Ascending aorta (tissue), 2 donors: ENCODE measurements around the gene ANKIB1. TPM values are rescaled to one million over a fixed set of nuclear protein-coding genes. Genes with fewer than 3 reads are reported as not detected.

Experiments used
- DNase-seq, 2 donors: peaks; one replicate each; pipeline ENCODE4 v3.0.0-alpha.2; 2019; ENCODE audit warnings: low spot score in 2 of 2
- H3K27ac ChIP-seq, 2 donors: fragments of 200-600 bp; sonication (generic); one replicate each; pipeline ENCODE4 v1.5.1; 2016 to 2017; ENCODE audit warnings: mild to moderate bottlenecking in 1 of 2
- H3K27me3 ChIP-seq: fragments of 200-600 bp; sonication (generic); one replicate; pipeline ENCODE4 v1.5.1; 2017
- H3K36me3 ChIP-seq, 2 donors: fragments of 200-600 bp; sonication (generic); one replicate each; pipeline ENCODE4 v1.5.1; 2016
- H3K4me1 ChIP-seq, 2 donors: fragments of 200-600 bp; sonication (generic); one replicate each; pipeline ENCODE4 v1.5.1; 2016 to 2017; ENCODE audit warnings: mild to moderate bottlenecking in 1 of 2
- H3K4me3 ChIP-seq, 2 donors: fragments of 200-600 bp; sonication (generic); one replicate each; pipeline ENCODE4 v1.5.1; 2016 to 2017; ENCODE audit warnings: mild to moderate bottlenecking in 1 of 2
- H3K9me3 ChIP-seq, 2 donors: fragments of 200-600 bp; sonication (generic); one replicate each; pipeline ENCODE4 v1.5.1; 2016
- CTCF ChIP-seq, 3 experiments: fragments of 200-600 bp in 2 of 3; fragments of 450-650 bp in 1 of 3; sonication (generic) in 2 of 3; IDR thresholded peaks; one replicate each; pipeline ENCODE4 v1.5.1; 2016 to 2019; ENCODE audit warnings: antibody characterized with exemption in 3 of 3, mild to moderate bottlenecking in 1 of 3, moderate library complexity in 1 of 3
- intact Hi-C: fragments of 100-400 bp; cut with DNase I; formaldehyde crosslinking; loops from one replicate; pipeline ENCODE4 v1.15.1; 2023
- total RNA-seq: library from RNA; depleted of rRNA; stranded (reverse); fragments of >200 nt; gene quantifications from one replicate; pipeline ENCODE4 v1.1.0, GENCODE V29; 2016

The ANKIB1 gene
- total RNA-seq, 1 donor from 2014 or later: 27.4 TPM

- Histone ChIP-seq H3K4me1 (no peaks in the 10 kb centered on the region), H3K27me3 (no peaks in the 10 kb centered on the region), H3K36me3 (no peaks in the 10 kb centered on the region), H3K27ac (no peak overlapping the region), H3K4me3 (peak overlapping the region; percentile 52 to 69), H3K9me3 (no peaks in the 10 kb centered on the region)
- TF ChIP-seq CTCF (IDR thresholded peaks at IDR 0.05): no peak
- intact Hi-C loops: loop anchor here (1.0 to 2.0 kb wide), 2 partner anchors 24 to 631 kb away; partner anchors contain the start of gene GATAD1
- no peak for DNase-seq
Measured at GRCh38 chr7:92423710-92424131, 177.9 kb downstream of the ANKIB1 start.

- intact Hi-C loops: loop anchor here (2.0 kb wide), 1 partner anchor 629 kb away; no protein-coding TSS in a partner anchor
- Histone ChIP-seq H3K27ac (no peak overlapping the region), H3K4me3 (peak overlapping the region in 1 of 2 donors; percentile 69), H3K9me3 (no peaks in the 10 kb centered on the region), H3K27me3 (no peaks in the 10 kb centered on the region), H3K36me3 (no peaks in the 10 kb centered on the region), H3K4me1 (no peaks in the 10 kb centered on the region)
- no peak for DNase-seq
- TF ChIP-seq CTCF (IDR thresholded peaks at IDR 0.05): no peak
Measured at GRCh38 chr7:92425311-92425947, 179.7 kb downstream of the ANKIB1 start.

- no peaks in the 10 kb centered on the region for H3K27me3 ChIP-seq
- no peaks in the 10 kb centered on the region for H3K36me3 ChIP-seq
- no peak for TF ChIP-seq CTCF (IDR thresholded peaks at IDR 0.05)
- H3K27ac ChIP-seq: no peak overlapping the region
- no peak for DNase-seq
- H3K4me3 ChIP-seq: no peak overlapping the region
- intact Hi-C loops: no loop called here
- H3K4me1 ChIP-seq: no peaks in the 10 kb centered on the region
- H3K9me3 ChIP-seq: no peaks in the 10 kb centered on the region
Measured at GRCh38 chr7:92427193-92427592, 181.4 kb downstream of the ANKIB1 start.

- H3K27me3 ChIP-seq: no peaks in the 10 kb centered on the region
- H3K36me3 ChIP-seq: no peaks in the 10 kb centered on the region
- DNase-seq: no peak
- intact Hi-C loops: no loop called here
- no peak for TF ChIP-seq CTCF (IDR thresholded peaks at IDR 0.05)
- no peaks in the 10 kb centered on the region for H3K9me3 ChIP-seq
- H3K4me3 ChIP-seq: no peak overlapping the region
- no peaks in the 10 kb centered on the region for H3K4me1 ChIP-seq
- no peak overlapping the region for H3K27ac ChIP-seq
Measured at GRCh38 chr7:92432299-92432946, 186.6 kb downstream of the ANKIB1 start.

DNA sequence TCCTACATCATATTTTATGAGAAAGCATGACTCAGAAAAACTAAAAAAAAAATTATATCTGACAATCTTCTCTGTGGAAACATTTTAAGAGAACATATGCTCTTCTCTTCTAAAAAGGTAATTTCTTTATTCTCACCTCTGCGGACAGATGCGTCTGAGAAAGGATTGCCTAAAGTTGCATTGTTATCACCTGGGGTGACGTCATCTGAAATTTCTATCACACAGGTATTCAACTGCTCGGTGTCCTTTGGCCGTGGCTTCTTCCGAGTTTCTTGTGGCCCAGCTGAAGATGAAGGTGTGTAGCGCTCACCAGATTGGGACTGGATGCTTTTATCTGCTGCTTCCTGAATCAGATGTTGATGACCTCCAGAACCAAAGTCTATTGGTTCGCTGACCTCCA, 187.2 kb downstream of the ANKIB1 start:
- Histone ChIP-seq H3K27ac (no peak overlapping the region), H3K4me1 (no peaks in the 10 kb centered on the region), H3K9me3 (no peaks in the 10 kb centered on the region), H3K27me3 (no peaks in the 10 kb centered on the region), H3K4me3 (no peak overlapping the region), H3K36me3 (no peaks in the 10 kb centered on the region)
- DNase-seq: no peak
- no peak for TF ChIP-seq CTCF (IDR thresholded peaks at IDR 0.05)
- intact Hi-C loops: no loop called here
